GM19397 (cell line): ENCODE measurements around the gene ALDH1A1.
"Not testable (repeated sequence)": the region's sequence is repeated elsewhere in the genome, so short reads cannot be mapped to it uniquely, and the experiment has no call there.

Experiments used
- ATAC-seq: cut with Tn5 transposase; IDR thresholded peaks from one replicate; pipeline ENCODE4 v1.9.1; 2021; ENCODE audit warnings: mild to moderate bottlenecking, moderate library complexity; ENCODE audit not compliant: unreplicated experiment

The ALDH1A1 gene

DNA sequence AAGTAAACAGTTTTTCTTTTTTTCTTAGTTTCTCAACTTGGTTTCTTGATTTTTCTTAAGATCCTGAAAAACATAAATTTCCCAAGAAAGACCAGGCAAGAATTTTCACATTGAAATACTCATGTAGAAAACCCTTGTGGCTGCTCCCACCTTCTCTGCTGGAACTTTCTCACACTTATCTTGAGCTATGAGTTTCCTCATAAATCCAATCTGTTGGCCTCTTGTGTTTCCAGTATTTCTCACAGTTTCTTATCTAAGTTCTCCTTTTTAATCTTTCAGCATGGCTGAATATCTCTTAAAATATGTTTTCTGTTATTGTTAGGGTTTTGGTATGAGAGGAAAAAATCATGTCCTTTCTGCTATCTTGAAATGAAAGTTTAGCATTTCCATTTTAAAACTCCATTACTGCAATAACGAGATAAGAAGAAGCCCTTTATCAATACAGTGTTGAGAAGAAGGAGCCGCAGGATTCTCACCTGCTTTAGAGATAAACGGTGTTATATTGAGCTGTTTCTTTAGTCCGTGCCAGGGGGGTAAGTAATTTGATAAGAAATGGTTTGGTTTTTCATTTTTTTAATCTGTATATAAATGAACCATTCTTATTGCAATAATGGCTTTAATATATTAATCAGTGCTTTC is 89.3 kb downstream of the ALDH1A1 start:
- ATAC-seq = no peak

DNA sequence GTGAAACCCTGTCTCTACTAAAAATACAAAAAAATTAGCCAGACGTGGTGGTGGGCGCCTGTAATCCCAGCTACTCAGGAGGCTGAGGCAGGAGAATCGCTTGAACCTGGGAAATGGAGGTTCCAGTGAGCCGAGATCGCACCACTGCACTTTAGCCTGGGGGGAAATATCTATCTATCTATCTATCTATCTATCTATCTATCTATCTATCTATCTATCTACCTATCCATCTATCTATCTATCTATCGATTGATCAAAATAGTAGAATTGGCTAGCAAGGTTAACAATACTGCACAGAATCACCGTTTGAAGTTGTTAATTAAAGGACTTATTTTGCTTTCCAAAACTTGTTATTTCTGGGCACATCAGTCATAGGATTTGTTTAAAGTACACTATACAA is 90.1 kb downstream of the ALDH1A1 start:
- not testable (repeated sequence) for ATAC-seq

DNA sequence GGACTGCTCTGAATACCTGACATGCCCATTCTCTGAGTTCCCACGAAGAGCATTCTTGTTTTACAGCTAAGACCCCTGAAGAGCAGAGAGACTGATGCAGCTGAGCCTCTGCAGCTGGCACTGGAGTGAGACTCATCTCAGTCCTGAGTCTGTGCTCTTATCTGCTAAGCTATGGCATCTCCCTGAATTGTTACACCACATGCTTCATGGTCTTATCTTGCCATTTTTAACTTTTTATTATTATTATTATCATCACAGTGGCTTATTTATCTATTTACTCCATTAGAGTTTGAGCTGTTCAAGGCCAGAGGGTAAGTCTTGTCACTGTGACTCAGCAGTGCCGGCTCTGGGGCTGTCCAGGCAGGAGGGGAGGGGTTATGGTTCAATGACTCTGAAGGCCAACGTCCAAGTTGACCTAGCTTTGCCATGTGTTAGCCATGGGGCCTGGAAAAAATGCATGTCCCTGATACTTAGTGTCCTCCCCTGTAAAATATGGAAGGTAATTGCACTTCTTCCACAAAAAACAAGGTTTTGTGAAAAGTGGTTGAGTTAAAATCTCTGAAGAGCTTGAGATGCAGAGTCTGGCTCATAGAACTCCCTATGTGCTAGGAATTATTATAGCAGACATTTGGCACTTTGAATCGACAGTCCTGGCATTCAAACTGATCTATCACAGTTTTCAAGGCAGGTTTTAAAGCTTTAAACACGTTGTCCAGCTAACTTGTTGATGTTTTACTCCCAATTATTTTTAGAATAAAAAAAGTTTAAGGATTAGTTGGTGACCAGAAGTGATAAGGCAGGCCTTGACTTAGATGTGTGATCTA is 94.6 kb downstream of the ALDH1A1 start:
- ATAC-seq = no peak

GRCh38 chr9:72857624-72857996 is 95.2 kb downstream of the ALDH1A1 start:
- ATAC-seq = no peak

GRCh38 chr9:72856972-72857623 is 95.8 kb downstream of the ALDH1A1 start:
- no peak for ATAC-seq

DNA sequence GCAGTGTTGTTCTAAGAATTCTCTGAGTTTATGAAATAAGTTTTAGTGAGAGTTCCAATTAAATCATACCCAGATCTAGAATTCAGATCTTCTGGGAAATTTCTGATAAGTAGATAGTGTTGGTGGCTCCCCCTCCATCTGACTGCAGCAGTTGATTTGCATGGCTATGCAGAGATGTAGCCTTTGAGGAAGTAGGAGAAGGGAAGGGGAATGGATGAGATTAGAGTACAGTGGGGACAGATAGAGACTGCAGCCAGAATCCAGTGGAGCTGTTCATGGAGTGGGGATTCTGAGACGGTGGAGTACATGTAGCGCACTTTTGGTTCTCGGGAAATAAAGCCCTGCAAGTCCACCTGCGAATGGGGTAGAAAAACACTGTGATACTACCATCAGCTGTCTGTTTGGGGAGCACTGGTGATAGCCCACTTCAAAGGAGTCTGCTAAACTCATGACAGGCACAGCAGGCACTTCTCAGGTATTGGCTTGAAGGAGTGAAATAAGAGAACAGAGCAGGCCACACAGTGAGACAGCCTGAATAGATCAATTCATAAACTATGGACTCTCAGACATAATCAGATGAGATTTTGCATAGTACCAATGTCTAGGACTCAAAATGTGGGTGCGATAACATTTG is 96.8 kb downstream of the ALDH1A1 start:
- no peak for ATAC-seq

GRCh38 chr9:72855321-72855720 is 97.5 kb downstream of the ALDH1A1 start:
- no peak for ATAC-seq
